Activated naive CD4-positive, alpha-beta T cell treated with anti-CD3 and anti-CD28 coated beads, Interleukin-2, amount 10 ng/mL, durations not matched to agents 7 days and 5 days (primary cell): Measurements from ENCODE around the gene ADAMTS4.
A peak's percentile ranks its signal among the peaks of the same experiment; 100 is the strongest.

Experiments used
- CTCF ChIA-PET: fragments of 350-600 bp; sonication (Branson Sonifier 250); formaldehyde crosslinking; loops from one replicate; lab custom pipeline; 2021; ENCODE audit warnings: antibody characterized with exemption; lab: Charles Lee
- DNase-seq: peaks from one replicate; pipeline ENCODE4 v3.0.0-alpha.2; 2020
- H3K27ac Mint-ChIP-seq: one replicate; pipeline ENCODE4 v1.8.0; 2021; ENCODE audit warnings: mild to moderate bottlenecking, moderate library complexity, mixed read lengths
- H3K27me3 Mint-ChIP-seq: one replicate; pipeline ENCODE4 v1.8.0; 2021; ENCODE audit warnings: mild to moderate bottlenecking, mixed read lengths
- H3K36me3 Mint-ChIP-seq: one replicate; pipeline ENCODE4 v1.8.0; 2021; ENCODE audit warnings: mixed read lengths
- H3K4me1 Mint-ChIP-seq: one replicate; pipeline ENCODE4 v1.8.0; 2021; ENCODE audit warnings: mixed read lengths
- H3K4me3 Mint-ChIP-seq: one replicate; pipeline ENCODE4 v1.8.0; 2021; ENCODE audit warnings: mild to moderate bottlenecking, moderate library complexity, mixed read lengths
- H3K9me3 Mint-ChIP-seq: one replicate; pipeline ENCODE4 v1.8.0; 2021; ENCODE audit warnings: mixed read lengths

Gene ADAMTS4

DNA sequence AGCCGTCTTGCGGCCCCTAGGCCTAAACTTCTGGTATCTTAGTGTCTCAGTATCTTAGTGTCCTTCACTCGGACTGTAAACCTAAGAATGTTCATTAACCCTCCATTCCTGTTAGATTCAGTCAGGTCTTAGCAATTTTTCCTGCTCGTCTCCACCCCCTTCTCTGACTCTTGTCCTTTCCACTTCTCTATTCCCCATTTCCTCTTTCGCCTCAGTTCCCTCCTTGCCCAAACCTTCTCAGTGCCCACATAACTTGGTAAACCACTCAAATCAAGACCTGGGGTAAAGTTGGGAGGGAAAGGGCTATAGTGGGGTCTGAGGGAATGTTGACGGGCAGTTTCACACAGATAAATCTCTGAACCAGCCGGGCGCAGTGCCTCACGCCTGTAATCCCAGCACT is 15.5 kb upstream of the ADAMTS4 start:
- peaks cover 54% of the 10 kb centered on the region for H3K4me1 Mint-ChIP-seq
- H3K27ac Mint-ChIP-seq = peak overlapping the region; percentile 75

GRCh38 chr1:161209790-161210409 is 11.0 kb upstream of the ADAMTS4 start:
- Mint-ChIP-seq H3K27ac (peak overlapping the region; percentile 82), H3K36me3 (peaks cover 80% of the 10 kb centered on the region), H3K4me1 (peaks cover 47% of the 10 kb centered on the region), H3K27me3 (no peaks in the 10 kb centered on the region), H3K4me3 (no peak overlapping the region), H3K9me3 (no peaks in the 10 kb centered on the region)
- peak; percentile 83 for DNase-seq
- CTCF ChIA-PET = interaction anchor here (0.8 to 6.1 kb wide), 9 partner anchors 7 to 165 kb away, joined by 4 to 94 read pairs (median 7); partner anchors contain the start of genes APOA2, CFAP126, NDUFS2 and PPOX

More for the DNA sequence above, 15.5 kb upstream of the ADAMTS4 start:
- DNase-seq = no peak
- CTCF ChIA-PET = interaction anchor here (1.3 kb wide), 1 partner anchor 23 kb away, joined by 3 read pairs; no protein-coding TSS in a partner anchor
- Mint-ChIP-seq H3K36me3 (peaks cover 51% of the 10 kb centered on the region), H3K27me3 (no peaks in the 10 kb centered on the region), H3K9me3 (no peaks in the 10 kb centered on the region), H3K4me3 (no peak overlapping the region)

- DNase-seq = no peak
- H3K27me3 Mint-ChIP-seq = no peaks in the 10 kb centered on the region
- H3K27ac Mint-ChIP-seq = no peak overlapping the region
- H3K36me3 Mint-ChIP-seq = peaks cover 76% of the 10 kb centered on the region
- H3K4me1 Mint-ChIP-seq = peaks cover 59% of the 10 kb centered on the region
- H3K4me3 Mint-ChIP-seq = no peak overlapping the region
- no peaks in the 10 kb centered on the region for H3K9me3 Mint-ChIP-seq
- CTCF ChIA-PET = interaction anchor here (1.3 to 7.6 kb wide), 3 partner anchors 10 to 19 kb away, joined by 3 to 42 read pairs (median 4); partner anchors contain the start of gene TOMM40L
Measured at GRCh38 chr1:161207173-161207572, 8.3 kb upstream of the ADAMTS4 start.

DNA sequence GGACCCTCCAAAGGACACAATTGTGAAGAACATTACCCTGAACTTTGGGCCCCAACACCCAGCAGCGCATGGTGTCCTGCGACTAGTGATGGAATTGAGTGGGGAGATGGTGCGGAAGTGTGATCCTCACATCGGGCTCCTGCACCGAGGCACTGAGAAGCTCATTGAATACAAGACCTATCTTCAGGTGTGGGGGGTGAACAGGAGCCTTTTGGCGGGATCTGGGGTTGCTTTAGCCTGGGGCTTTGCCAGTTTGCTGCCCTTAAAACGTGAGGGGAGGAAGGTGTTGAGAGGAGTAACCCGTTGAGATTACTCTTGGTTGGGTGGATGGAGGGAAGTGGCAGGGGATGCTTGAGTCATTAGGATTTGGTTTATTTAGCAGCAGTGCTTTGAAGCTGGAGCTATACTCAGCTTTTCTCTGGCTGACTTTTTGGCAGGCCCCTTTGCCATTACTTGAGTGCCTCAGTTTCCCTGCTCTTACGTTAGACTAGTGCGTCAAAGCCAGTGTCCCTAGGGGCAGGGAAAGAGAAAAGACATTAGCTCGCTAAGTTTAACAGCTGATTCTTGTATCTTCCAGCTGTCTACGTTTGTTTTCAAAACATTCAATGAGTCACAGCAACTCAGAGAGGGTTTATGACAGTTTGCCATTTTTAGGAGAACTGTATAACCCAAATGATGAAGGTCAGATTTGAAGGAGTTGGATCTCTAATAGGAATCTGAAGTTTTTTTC is 7.7 kb upstream of the ADAMTS4 start:
- no peaks in the 10 kb centered on the region for H3K9me3 Mint-ChIP-seq
- H3K4me1 Mint-ChIP-seq = peaks cover 65% of the 10 kb centered on the region
- CTCF ChIA-PET = interaction anchor here (0.9 to 7.6 kb wide), 6 partner anchors 11 to 176 kb away, joined by 3 to 42 read pairs (median 8); partner anchors contain the start of gene TOMM40L
- H3K4me3 Mint-ChIP-seq = no peak overlapping the region
- no peak for DNase-seq
- H3K36me3 Mint-ChIP-seq = peaks cover 71% of the 10 kb centered on the region
- no peak overlapping the region for H3K27ac Mint-ChIP-seq
- no peaks in the 10 kb centered on the region for H3K27me3 Mint-ChIP-seq

DNA sequence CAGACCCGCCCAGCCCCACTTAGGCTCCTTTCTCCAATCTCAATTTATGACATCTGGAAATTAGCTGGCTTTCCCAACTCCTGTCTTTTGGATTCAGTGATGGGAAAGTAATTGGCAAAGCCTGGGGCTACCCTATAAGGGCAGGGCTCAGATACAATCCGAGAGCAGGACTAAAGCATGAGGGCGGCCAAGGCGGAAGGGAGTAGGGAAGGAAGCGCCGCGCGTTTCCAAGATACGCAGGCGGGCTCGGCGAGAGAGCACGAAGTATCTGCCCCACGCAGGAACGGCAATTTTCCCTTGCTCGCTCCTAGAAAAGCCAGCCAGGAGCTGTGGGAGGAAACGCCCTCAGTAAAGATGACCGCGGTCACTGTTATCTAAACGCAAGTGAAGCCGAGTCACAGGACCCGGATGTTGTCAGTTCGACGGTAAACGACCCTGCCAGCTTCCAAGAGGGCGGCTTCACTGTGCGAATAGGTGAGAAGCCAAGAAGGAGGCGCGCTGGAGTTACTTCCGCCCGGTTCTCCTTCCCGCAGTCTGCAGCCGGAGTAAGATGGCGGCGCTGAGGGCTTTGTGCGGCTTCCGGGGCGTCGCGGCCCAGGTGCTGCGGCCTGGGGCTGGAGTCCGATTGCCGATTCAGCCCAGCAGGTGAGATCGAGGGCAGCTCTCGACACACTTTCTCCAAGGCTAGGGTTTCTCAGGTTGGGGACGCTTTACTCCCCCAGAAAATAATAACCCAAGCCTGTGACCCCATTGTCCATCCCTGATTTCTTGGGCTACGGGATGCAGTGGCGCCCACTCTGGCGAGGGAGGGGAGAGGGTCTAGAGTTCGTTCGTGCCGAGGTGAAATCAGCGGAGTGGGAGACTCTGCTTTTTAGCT is 3.2 kb upstream of the ADAMTS4 start, which contains the start of gene NDUFS2:
TSS of gene NDUFS2 (plus strand) at position 532 of the 877 bp plus-strand sequence. CDS start at position 551, 19 bp downstream.
- Mint-ChIP-seq H3K36me3 (peaks cover 42% of the 10 kb centered on the region), H3K4me1 (peaks cover 84% of the 10 kb centered on the region), H3K9me3 (no peaks in the 10 kb centered on the region), H3K27ac (peak within 1 kb of the TSS; percentile 97), H3K4me3 (peak within 1 kb of the TSS; percentile 94), H3K27me3 (no peaks in the 10 kb centered on the region)
- peak; percentile 99 for DNase-seq
- CTCF ChIA-PET = interaction anchor here (1.1 to 7.6 kb wide), 8 partner anchors 9 to 180 kb away, joined by 3 to 42 read pairs (median 9); partner anchors contain the start of genes PPOX and TOMM40L

- Mint-ChIP-seq H3K9me3 (no peaks in the 10 kb centered on the region), H3K27me3 (no peaks in the 10 kb centered on the region), H3K4me3 (peak overlapping the region; percentile 94), H3K27ac (peak overlapping the region; percentile 97), H3K36me3 (peaks cover 34% of the 10 kb centered on the region), H3K4me1 (peaks cover 82% of the 10 kb centered on the region)
- peak; percentile 32 for DNase-seq
- CTCF ChIA-PET = interaction anchor here (0.6 to 7.6 kb wide), 7 partner anchors 8 to 181 kb away, joined by 3 to 42 read pairs (median 12); partner anchors contain the start of genes PPOX and TOMM40L
Measured at GRCh38 chr1:161200992-161201835, 2.4 kb upstream of the ADAMTS4 start.

GRCh38 chr1:161200421-161200991 is 1.7 kb upstream of the ADAMTS4 start:
- Mint-ChIP-seq H3K9me3 (no peaks in the 10 kb centered on the region), H3K36me3 (peaks cover 27% of the 10 kb centered on the region), H3K27ac (peak overlapping the region; percentile 97), H3K27me3 (no peaks in the 10 kb centered on the region), H3K4me3 (peak overlapping the region; percentile 39), H3K4me1 (peaks cover 78% of the 10 kb centered on the region)
- peak; percentile 36 for DNase-seq
- CTCF ChIA-PET = interaction anchor here (0.6 to 7.6 kb wide), 6 partner anchors 8 to 182 kb away, joined by 3 to 42 read pairs (median 18); partner anchors contain the start of genes PPOX and TOMM40L

DNA sequence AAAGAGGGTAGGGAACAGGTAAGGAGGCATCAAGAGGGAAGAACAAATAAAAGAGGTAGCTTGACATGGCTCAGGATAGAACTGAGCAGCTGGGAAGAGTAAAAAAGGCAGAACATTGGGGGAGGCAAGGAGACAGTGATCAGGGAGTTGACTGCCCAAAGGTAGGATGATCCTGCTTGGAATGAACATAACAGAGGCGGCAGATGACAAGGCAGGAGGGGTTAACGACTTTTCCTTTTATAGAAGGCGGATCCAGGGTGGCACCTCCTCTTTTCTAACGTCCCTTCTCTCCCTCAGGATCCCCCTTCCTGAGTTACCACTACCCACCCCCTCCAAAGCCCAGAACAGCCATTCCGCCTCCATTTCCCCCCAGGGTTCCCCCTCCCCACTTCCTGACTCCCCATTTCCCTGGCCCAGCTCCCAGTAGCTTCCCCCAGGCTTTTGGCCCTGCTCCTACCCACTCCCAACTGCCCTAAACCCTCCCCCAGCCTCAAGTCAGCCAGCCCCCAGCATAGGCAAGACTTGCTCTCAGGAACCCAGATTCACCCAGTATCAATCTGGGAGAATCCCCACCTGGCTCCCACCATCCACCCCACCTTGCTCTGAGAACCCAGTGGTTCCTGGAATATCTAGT is 769 bp upstream of the ADAMTS4 start:
- Mint-ChIP-seq H3K27ac (peak overlapping the region; percentile 97), H3K4me3 (no peak overlapping the region), H3K4me1 (peaks cover 80% of the 10 kb centered on the region), H3K27me3 (no peaks in the 10 kb centered on the region), H3K36me3 (peaks cover 19% of the 10 kb centered on the region), H3K9me3 (no peaks in the 10 kb centered on the region)
- CTCF ChIA-PET = interaction anchor here (1.4 kb wide), 1 partner anchor 13 kb away, joined by 4 read pairs; no protein-coding TSS in a partner anchor
- DNase-seq = no peak

- no peak overlapping the region for H3K27ac Mint-ChIP-seq
- no peaks in the 10 kb centered on the region for H3K9me3 Mint-ChIP-seq
- no peak for DNase-seq
- CTCF ChIA-PET = interaction anchor here (1.4 kb wide), 1 partner anchor 12 kb away, joined by 4 read pairs; no protein-coding TSS in a partner anchor
- H3K4me3 Mint-ChIP-seq = no peak overlapping the region
- H3K27me3 Mint-ChIP-seq = no peaks in the 10 kb centered on the region
- H3K36me3 Mint-ChIP-seq = peaks cover 7% of the 10 kb centered on the region
- peaks cover 69% of the 10 kb centered on the region for H3K4me1 Mint-ChIP-seq
Measured at GRCh38 chr1:161198194-161198896, 509 bp downstream of the ADAMTS4 start.

- H3K36me3 Mint-ChIP-seq = peaks cover 3% of the 10 kb centered on the region
- no peaks in the 10 kb centered on the region for H3K27me3 Mint-ChIP-seq
- no peak overlapping the region for H3K4me3 Mint-ChIP-seq
- H3K27ac Mint-ChIP-seq = no peak overlapping the region
- H3K4me1 Mint-ChIP-seq = peaks cover 70% of the 10 kb centered on the region
- no peaks in the 10 kb centered on the region for H3K9me3 Mint-ChIP-seq
- no peak for DNase-seq
- CTCF ChIA-PET = interaction anchor here (1.4 kb wide), 1 partner anchor 12 kb away, joined by 5 read pairs; no protein-coding TSS in a partner anchor
Measured at GRCh38 chr1:161197560-161198193, 1.2 kb downstream of the ADAMTS4 start.
